Measurements from ENCODE around the gene PRKAR1A.

PRKAR1A gene

DNA sequence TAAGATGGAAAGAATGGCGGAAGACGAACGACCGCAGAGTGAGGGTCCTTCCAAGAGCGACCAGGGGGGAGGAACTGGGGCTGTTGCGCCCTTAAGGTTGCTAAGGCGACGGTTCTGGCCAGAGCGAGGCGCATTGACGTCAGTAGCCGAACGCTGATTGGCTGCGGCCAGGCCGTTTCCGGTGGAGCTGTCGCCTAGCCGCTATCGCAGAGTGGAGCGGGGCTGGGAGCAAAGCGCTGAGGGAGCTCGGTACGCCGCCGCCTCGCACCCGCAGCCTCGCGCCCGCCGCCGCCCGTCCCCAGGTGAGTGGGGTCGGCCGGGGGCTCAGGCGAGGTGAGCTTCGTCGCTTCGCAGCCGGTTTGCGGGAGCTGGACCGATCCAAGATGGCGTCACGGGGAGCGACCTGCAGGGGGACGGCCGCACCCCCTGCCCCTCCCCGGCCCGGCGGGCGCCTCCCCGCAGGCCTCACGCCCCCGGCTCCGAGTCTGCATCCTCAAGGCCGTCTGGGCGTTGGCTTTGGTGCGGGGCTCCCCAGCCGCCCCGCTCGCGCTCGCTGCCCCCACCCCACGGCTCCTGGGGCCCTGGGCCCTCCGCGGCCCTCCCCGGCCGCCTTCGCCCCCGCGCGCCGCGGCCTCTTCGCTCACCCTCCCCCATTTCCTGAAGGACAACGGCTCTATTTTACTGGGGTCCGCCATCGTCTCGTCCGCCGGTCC lies at the start of gene PRKAR1A:
Gene PRKAR1A (plus strand): TSS at position 184 of the 713 bp plus-strand sequence. CDS start 2,970 bp downstream, outside the sequence.
- peak; percentile 90 for ATAC-seq
- TF ChIP-seq ZNF70 (CRISPR knock-in tag; IDR thresholded peaks at IDR 0.05) = no peak
- peak; percentile 84; the same call in 1 of the 2 replicates for TF ChIP-seq GLIS3 (CRISPR knock-in tag; IDR thresholded peaks at IDR 0.05)
- no peak for TF ChIP-seq ZFP30 (CRISPR knock-in tag; IDR thresholded peaks at IDR 0.05)
- TF ChIP-seq ZNF8 (CRISPR knock-in tag; IDR thresholded peaks at IDR 0.05) = no peak
- no peak for TF ChIP-seq OSR1 (CRISPR knock-in tag; IDR thresholded peaks at IDR 0.05)
- no peak for TF ChIP-seq CSDC2 (CRISPR knock-in tag; IDR thresholded peaks at IDR 0.05)
- TF ChIP-seq, protein P1, sequence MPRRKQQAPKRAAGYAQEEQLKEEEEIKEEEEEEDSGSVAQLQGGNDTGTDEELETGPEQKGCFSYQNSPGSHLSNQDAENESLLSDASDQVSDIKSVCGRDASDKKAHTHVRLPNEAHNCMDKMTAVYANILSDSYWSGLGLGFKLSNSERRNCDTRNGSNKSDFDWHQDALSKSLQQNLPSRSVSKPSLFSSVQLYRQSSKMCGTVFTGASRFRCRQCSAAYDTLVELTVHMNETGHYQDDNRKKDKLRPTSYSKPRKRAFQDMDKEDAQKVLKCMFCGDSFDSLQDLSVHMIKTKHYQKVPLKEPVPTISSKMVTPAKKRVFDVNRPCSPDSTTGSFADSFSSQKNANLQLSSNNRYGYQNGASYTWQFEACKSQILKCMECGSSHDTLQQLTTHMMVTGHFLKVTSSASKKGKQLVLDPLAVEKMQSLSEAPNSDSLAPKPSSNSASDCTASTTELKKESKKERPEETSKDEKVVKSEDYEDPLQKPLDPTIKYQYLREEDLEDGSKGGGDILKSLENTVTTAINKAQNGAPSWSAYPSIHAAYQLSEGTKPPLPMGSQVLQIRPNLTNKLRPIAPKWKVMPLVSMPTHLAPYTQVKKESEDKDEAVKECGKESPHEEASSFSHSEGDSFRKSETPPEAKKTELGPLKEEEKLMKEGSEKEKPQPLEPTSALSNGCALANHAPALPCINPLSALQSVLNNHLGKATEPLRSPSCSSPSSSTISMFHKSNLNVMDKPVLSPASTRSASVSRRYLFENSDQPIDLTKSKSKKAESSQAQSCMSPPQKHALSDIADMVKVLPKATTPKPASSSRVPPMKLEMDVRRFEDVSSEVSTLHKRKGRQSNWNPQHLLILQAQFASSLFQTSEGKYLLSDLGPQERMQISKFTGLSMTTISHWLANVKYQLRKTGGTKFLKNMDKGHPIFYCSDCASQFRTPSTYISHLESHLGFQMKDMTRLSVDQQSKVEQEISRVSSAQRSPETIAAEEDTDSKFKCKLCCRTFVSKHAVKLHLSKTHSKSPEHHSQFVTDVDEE (CRISPR knock-in tag; IDR thresholded peaks at IDR 0.05) = 0 out of 2 replicates have a peak, but pooled peaks have one; percentile 7
- no peak for TF ChIP-seq PATZ1 (CRISPR knock-in tag; IDR thresholded peaks at IDR 0.05; ENCODE audit: borderline replicate concordance)

DNA sequence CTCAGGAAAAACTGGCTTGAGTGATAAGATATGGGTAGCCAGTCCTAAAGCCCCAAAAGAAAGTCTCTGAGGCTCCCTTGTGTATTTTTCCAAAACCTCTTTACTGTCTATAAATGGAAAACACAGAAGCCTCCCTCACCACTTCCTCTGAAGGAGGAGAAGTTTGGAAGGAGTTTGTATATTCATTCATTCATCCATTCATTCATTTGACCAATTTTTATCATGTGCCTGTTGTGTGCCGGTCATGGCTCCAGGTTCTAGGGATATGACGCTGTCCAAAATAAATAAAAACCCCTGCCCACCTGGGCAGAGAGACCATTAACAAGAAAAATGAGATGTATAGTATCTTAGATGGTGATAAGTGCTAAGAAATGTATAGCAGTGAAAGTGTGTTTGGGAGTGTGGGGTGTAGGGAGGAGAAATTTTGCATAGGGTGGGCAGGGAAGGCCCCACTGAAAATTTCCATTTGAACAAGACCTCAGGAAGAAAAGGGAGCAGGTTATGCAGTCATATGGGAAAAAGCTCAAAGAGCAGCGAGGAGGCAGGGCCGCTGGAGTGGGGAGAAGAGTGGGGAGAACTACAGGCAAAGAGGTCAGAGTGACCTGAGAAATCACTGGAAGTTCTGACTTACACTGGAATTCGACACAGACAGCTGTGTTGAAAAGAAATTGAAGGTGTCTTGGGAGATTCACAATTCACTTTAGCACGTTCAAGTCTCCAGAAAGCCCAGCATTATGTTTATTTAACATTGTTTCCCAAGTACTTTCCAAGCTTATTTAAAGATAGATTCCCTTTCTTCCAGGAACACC lies 48.8 kb upstream of the PRKAR1A start:
- ATAC-seq = no peak

DNA sequence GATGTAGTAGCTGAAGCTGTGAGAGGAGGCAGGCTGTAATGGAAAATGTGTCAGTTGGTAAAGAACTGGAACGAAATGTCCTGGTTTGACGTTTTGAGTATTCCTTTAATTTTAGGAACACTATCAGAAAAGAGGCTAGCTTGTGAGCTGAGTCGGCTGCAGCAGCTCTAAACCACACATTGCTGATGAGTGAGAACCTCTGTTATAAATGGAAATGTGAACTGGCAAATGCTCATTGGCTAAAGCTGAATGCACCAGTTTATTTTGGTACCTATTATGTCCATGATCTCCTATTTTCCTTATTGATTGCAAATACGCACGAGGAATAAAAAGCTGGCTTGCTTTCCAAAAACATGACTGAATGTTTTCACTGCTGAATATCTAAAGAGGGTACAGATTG lies 43.9 kb upstream of the PRKAR1A start:
- no peak for ATAC-seq
- TF ChIP-seq CREB5 (CRISPR knock-in tag; IDR thresholded peaks at IDR 0.05; ENCODE audit: low read depth) (no peak), ESRRG (CRISPR knock-in tag; IDR thresholded peaks at IDR 0.05) (no peak), CSDC2 (CRISPR knock-in tag; IDR thresholded peaks at IDR 0.05) (no peak), TCF4 (CRISPR knock-in tag; IDR thresholded peaks at IDR 0.05; ENCODE audit: borderline replicate concordance) (no peak), ZNF70 (CRISPR knock-in tag; IDR thresholded peaks at IDR 0.05) (no peak), CSRNP3 (CRISPR knock-in tag; IDR thresholded peaks at IDR 0.05) (no peak), ARNTL (CRISPR knock-in tag; IDR thresholded peaks at IDR 0.05; ENCODE audit: borderline replicate concordance, low read depth) (no peak), ZNF8 (CRISPR knock-in tag; IDR thresholded peaks at IDR 0.05) (no peak), ZFP30 (CRISPR knock-in tag; IDR thresholded peaks at IDR 0.05) (no peak), PPARA (CRISPR knock-in tag; IDR thresholded peaks at IDR 0.05; ENCODE audit: borderline replicate concordance) (no peak), ZFP3 (CRISPR knock-in tag; IDR thresholded peaks at IDR 0.05) (no peak), PATZ1 (CRISPR knock-in tag; IDR thresholded peaks at IDR 0.05; ENCODE audit: borderline replicate concordance) (no peak), RARB (CRISPR knock-in tag; IDR thresholded peaks at IDR 0.05) (no peak), ZC3H10 (CRISPR knock-in tag; IDR thresholded peaks at IDR 0.05) (no peak), SNAI2 (CRISPR knock-in tag; IDR thresholded peaks at IDR 0.05) (no peak), GLIS3 (CRISPR knock-in tag; IDR thresholded peaks at IDR 0.05) (no peak), ZNF565 (CRISPR knock-in tag; conservative IDR thresholded peaks at IDR 0.05; ENCODE audit: low read depth) (no peak), OSR1 (CRISPR knock-in tag; IDR thresholded peaks at IDR 0.05) (no peak)
- TF ChIP-seq, protein P1 (CRISPR knock-in tag; IDR thresholded peaks at IDR 0.05) = no peak

More for the DNA sequence above, 48.8 kb upstream of the PRKAR1A start:
- TF ChIP-seq RARB (CRISPR knock-in tag; IDR thresholded peaks at IDR 0.05) = no peak
- no peak for TF ChIP-seq ZNF70 (CRISPR knock-in tag; IDR thresholded peaks at IDR 0.05)
- no peak for TF ChIP-seq CREB5 (CRISPR knock-in tag; IDR thresholded peaks at IDR 0.05; ENCODE audit: low read depth)

All from SK-N-SH treated with all-trans-retinoic acid at 6 μM for 48 hours (cell line).